ENCODE results near the gene TSEN54.

DNA sequence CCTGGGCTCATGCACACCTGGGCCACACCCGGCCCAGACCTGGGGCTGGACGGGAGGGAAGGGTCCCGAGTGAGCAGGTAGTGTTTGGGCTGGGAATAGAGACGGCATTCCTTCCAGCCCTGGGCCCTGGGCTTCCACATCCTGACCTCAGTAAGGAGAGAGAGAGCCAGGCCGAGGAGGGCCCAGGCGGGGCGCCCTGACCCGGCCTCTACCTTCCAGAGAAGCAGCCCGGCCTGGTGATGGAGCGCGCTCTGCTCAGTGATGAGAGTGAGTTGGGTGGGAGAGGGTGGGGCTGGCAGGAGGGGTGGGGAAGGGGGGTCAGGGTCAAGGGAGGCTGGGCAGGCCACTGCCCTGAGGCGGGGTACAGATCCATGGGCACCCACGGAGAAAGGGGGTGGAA lies 57.7 kb downstream of the TSEN54 start:
- TF ChIP-seq POLR2A (IDR thresholded peaks at IDR 0.05; ENCODE audit: low read length) (no peak), GATA1 (IDR thresholded peaks at IDR 0.05; ENCODE audit: low read depth, low read length) (no peak)

Measured in erythroblast (primary cell).